ENCODE results near the gene DMAC2.

DNA sequence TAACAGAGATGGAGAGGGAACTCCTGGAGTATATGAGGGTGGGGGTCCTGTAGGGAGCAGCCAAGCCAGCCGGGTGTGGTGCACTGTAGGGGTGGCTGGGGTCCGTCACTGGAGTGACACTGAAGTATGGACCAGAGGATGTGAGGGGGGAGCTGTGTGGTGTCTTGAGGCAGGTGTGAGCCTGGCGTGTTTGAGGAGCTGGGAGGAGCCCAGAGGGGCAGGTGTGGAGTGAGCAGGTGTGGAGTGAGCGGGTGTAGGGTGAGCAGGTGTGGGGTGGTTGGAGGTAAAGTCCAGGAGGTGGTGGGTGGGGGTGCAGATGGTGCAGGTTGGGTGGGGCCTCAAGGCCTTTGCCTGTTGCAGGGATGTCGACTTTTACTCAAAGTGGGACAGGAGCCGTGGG, 18.4 kb downstream of the DMAC2 start:
- TF ChIP-seq, protein P1, sequence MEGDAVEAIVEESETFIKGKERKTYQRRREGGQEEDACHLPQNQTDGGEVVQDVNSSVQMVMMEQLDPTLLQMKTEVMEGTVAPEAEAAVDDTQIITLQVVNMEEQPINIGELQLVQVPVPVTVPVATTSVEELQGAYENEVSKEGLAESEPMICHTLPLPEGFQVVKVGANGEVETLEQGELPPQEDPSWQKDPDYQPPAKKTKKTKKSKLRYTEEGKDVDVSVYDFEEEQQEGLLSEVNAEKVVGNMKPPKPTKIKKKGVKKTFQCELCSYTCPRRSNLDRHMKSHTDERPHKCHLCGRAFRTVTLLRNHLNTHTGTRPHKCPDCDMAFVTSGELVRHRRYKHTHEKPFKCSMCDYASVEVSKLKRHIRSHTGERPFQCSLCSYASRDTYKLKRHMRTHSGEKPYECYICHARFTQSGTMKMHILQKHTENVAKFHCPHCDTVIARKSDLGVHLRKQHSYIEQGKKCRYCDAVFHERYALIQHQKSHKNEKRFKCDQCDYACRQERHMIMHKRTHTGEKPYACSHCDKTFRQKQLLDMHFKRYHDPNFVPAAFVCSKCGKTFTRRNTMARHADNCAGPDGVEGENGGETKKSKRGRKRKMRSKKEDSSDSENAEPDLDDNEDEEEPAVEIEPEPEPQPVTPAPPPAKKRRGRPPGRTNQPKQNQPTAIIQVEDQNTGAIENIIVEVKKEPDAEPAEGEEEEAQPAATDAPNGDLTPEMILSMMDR (IDR thresholded peaks at IDR 0.05) = no peak
- no peak for TF ChIP-seq POLR2A (IDR thresholded peaks at IDR 0.05)

Data from testis (tissue), 2 donors.